Skeletal muscle tissue (tissue), 4 donors: ENCODE measurements around the gene CREM. TPM values are rescaled to one million over a fixed set of nuclear protein-coding genes. Genes with fewer than 3 reads are reported as not detected.

Source experiments
- H3K27ac ChIP-seq: one replicate; pipeline ENCODE4 v1.7.0; 2013; ENCODE audit warnings: mild to moderate bottlenecking, low read depth, low read length, inconsistent platforms
- H3K27me3 ChIP-seq, 3 donors: one replicate each; pipeline ENCODE4 v1.7.0; 2013; ENCODE audit warnings: low read length in 3 of 3; ENCODE audit not compliant: control insufficient read depth in 3 of 3, insufficient read depth in 3 of 3
- H3K36me3 ChIP-seq, 3 donors: one replicate each; pipeline ENCODE4 v1.7.0; 2013; ENCODE audit warnings: low read length in 3 of 3; ENCODE audit not compliant: control insufficient read depth in 3 of 3, insufficient read depth in 3 of 3
- H3K4me1 ChIP-seq, 3 donors: one replicate each; pipeline ENCODE4 v1.7.0; 2013; ENCODE audit warnings: low read length in 3 of 3, mild to moderate bottlenecking in 3 of 3; ENCODE audit not compliant: control insufficient read depth in 3 of 3, insufficient read depth in 3 of 3
- H3K4me3 ChIP-seq, 3 donors: one replicate each; pipeline ENCODE4 v1.7.0; 2013; ENCODE audit warnings: low read length in 3 of 3
- H3K9ac ChIP-seq, 3 donors: one replicate each; pipeline ENCODE4 v1.7.0; 2013; ENCODE audit warnings: low read length in 3 of 3, mild to moderate bottlenecking in 3 of 3, moderate library complexity in 2 of 3, low read depth in 1 of 3
- H3K9me3 ChIP-seq, 3 donors: one replicate each; pipeline ENCODE4 v1.7.0; 2013; ENCODE audit warnings: low read length in 3 of 3; ENCODE audit not compliant: control insufficient read depth in 3 of 3
- total RNA-seq: library from RNA; depleted of rRNA; stranded (reverse); fragments of >200 nt; gene quantifications from one replicate; pipeline ENCODE4 v1.2.3, GENCODE V29; 2014
- donor health status: Osteomylitis.

CREM gene
- total RNA-seq, 1 donor from 2014 or later: 21.4 TPM

DNA sequence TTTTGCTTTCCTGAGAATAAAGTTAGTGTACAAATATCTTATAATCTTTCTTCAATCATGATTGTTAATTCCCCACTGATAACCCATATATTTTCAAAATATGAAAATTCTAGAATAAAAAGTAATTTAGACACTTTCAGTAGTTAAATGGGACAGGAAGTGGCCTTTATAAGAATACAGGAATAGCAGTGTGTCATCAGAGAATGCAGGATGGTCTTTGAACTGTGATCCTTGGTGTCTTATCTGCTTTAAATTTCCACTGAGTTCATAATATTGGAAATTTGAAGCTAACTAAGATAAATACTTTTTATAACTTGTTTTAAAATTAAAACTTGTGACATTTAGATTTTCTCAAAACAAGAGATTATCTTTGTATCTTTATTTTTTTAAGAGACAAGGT, 75.4 kb downstream of the CREM start:
- Histone ChIP-seq H3K27ac (no peak overlapping the region), H3K9me3 (no peaks in the 10 kb centered on the region), H3K4me3 (no peak overlapping the region), H3K9ac (no peak overlapping the region), H3K27me3 (no peaks in the 10 kb centered on the region), H3K36me3 (no peaks in the 10 kb centered on the region), H3K4me1 (no peaks in the 10 kb centered on the region)

DNA sequence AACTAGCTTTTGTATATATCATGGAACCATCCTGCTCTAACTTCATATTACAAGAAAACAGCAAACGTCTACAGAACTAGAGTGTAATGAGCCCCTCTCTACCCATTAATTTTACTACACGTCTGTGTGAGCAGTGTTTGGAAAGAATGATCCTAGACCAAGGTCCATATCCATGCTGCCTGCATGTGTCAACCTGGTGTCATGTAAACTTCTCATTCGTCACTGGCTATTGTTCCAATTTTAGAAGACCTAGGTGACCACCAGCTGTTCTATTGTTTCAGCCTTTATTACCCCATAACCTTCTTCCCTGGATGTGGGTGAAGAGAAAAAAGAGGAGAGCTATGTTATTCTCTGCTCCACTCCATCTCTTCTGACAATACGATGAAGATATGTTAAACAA, 77.1 kb downstream of the CREM start:
- H3K4me1 ChIP-seq: peaks cover 4 to 5% (median 5%) of the 10 kb centered on the region in 3 donors
- H3K9ac ChIP-seq: no peak overlapping the region
- no peaks in the 10 kb centered on the region for H3K9me3 ChIP-seq
- no peaks in the 10 kb centered on the region for H3K27me3 ChIP-seq
- peaks cover 0 to 3% (median 0%) of the 10 kb centered on the region in 3 donors for H3K36me3 ChIP-seq
- no peak overlapping the region for H3K27ac ChIP-seq
- H3K4me3 ChIP-seq: no peak overlapping the region

DNA sequence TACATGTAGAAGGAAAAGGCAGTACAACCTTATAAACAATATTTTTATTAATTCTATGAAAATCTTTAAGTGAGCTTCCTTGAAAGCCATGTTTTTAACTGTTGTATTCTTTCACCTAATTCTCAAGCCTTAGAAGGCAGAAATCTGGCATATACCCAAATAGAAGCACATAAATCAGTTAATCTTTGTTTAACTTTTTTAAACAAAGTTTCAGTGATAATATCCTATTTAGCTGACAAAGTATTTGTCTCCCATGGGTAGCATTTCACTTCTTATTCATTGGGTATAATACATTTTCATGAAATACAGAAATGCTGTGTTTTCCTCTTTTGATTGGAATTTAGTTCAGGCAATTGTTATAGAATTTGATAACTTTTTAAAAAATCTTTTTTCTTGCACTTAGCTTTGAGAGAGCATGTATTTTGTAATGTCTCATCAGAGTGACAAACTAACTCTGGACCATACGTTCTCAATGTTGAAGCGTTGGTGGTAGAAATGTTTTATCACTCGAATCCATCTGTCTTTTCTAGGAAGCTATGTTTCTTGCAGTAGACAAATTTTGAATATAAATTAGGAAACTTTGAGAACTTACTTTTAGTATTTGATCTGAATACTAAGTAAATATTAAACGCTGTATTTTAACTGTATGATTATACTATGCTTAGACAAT, 78.1 kb downstream of the CREM start:
- H3K9ac ChIP-seq: no peak overlapping the region
- H3K27me3 ChIP-seq: no peaks in the 10 kb centered on the region
- no peak overlapping the region for H3K27ac ChIP-seq
- no peaks in the 10 kb centered on the region for H3K9me3 ChIP-seq
- no peak overlapping the region for H3K4me3 ChIP-seq
- H3K4me1 ChIP-seq: peaks cover 10 to 13% (median 12%) of the 10 kb centered on the region in 3 donors
- H3K36me3 ChIP-seq: peaks cover 0 to 3% (median 0%) of the 10 kb centered on the region in 3 donors

DNA sequence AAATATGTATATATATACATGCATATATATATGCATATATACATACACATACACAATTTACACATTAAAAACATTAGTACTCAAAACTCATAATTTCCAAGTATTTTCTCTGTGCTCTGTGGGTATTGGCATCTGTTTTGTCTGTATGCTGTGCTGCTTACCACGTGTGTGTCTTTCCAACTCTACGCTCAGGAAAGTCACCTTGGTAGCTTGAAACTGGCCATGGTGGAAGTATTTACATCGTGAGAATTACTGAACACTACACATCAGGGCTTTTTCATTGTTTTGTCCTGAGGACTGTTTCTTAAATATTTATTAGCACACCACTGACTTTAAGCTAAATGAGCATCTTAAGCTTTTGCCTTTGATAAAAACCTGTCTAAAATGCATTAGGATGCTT, 79.6 kb downstream of the CREM start:
- H3K27ac ChIP-seq: no peak overlapping the region
- no peaks in the 10 kb centered on the region for H3K27me3 ChIP-seq
- no peaks in the 10 kb centered on the region for H3K9me3 ChIP-seq
- no peak overlapping the region for H3K4me3 ChIP-seq
- H3K4me1 ChIP-seq: peaks cover 10 to 22% (median 16%) of the 10 kb centered on the region in 3 donors
- no peak overlapping the region for H3K9ac ChIP-seq
- H3K36me3 ChIP-seq: peaks cover 0 to 5% (median 3%) of the 10 kb centered on the region in 3 donors

DNA sequence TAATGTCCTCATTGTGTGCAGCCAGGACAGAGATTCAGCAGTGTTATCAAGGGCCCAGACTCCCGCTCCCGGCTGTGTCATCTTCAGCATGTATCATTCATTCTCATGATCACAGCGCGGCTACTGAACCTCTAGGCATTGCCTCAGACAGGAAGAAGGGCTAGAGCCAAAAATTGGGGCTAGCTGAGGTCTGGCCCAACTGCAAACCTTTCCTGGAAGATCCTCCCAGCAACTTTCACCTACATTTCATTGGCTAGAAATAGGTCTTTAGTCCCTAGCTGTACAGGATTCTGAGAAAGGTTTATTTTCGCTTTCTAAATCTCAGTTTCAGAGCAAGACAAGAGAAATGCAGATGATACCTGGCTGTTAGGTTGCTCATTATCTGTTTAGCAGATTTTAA, 81.9 kb downstream of the CREM start:
- Histone ChIP-seq H3K4me1 (peaks cover 10 to 23% (median 16%) of the 10 kb centered on the region in 3 donors), H3K27me3 (no peaks in the 10 kb centered on the region), H3K4me3 (peak overlapping the region; percentile 45 to 56 (median 54)), H3K36me3 (peaks cover 1 to 6% (median 3%) of the 10 kb centered on the region in 3 donors), H3K27ac (peak overlapping the region; percentile 59), H3K9ac (peak overlapping the region in 1 of 3 donors; percentile 35), H3K9me3 (no peaks in the 10 kb centered on the region)

DNA sequence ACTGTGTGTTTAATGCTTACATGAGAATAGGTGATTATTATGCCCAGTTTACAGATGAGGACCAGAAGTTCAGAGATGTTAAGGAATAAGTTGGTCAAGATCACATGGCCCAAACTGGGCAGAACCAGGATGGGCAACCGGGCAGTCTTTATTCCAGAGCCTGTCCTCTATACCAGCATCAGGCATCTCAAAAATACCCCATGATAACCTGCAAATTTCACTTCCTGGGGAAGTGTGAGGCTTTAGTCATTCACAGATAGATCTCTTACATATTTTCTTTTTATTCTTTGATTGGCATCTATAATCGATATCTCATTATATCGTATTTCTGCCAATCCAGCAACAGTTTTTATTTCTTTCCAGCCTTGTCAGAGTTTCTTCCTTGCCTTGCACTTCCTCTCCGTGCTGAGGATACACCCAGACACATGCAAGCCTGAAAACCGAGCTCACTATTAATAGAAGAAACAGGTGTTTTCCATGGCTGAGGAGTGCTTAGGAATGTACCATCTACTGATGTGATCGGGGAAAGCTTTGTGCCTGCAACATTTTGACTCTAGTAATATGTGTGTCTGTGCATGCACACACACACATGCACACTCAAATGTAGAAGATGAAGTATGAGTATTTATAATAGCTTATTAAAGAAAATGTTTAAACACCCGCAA, 82.4 kb downstream of the CREM start:
- peak overlapping the region; percentile 45 to 56 (median 54) for H3K4me3 ChIP-seq
- no peaks in the 10 kb centered on the region for H3K9me3 ChIP-seq
- peaks cover 2 to 6% (median 3%) of the 10 kb centered on the region in 3 donors for H3K36me3 ChIP-seq
- H3K4me1 ChIP-seq: peaks cover 10 to 23% (median 16%) of the 10 kb centered on the region in 3 donors
- H3K9ac ChIP-seq: peak overlapping the region in 2 of 3 donors; percentile 35 to 52
- H3K27me3 ChIP-seq: no peaks in the 10 kb centered on the region
- peak overlapping the region; percentile 59 for H3K27ac ChIP-seq

DNA sequence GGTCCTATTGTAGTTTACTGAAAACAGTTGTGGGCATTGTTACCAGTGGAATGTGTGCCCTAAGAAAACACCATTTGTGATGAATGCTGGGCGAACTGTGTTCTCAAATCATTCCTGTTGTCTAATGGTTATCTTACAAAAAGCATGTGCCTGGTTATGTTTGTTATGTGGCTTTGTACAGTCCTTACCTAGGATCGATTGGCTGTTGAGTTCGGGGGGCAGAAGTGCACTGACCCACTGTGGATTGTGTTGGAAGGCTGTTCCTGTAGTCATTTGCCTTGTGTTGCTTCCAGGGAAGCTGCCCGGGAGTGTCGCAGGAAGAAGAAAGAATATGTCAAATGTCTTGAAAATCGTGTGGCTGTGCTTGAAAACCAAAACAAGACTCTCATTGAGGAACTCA, 84.3 kb downstream of the CREM start:
- Histone ChIP-seq H3K36me3 (peaks cover 2 to 6% (median 3%) of the 10 kb centered on the region in 3 donors), H3K27ac (peak overlapping the region; percentile 49), H3K9ac (no peak overlapping the region), H3K27me3 (no peaks in the 10 kb centered on the region), H3K9me3 (no peaks in the 10 kb centered on the region), H3K4me1 (peaks cover 18 to 27% (median 24%) of the 10 kb centered on the region in 3 donors), H3K4me3 (no peak overlapping the region)

- Histone ChIP-seq H3K27me3 (no peaks in the 10 kb centered on the region), H3K4me3 (no peak overlapping the region), H3K4me1 (peaks cover 20 to 31% (median 28%) of the 10 kb centered on the region in 3 donors), H3K36me3 (peaks cover 2 to 6% (median 3%) of the 10 kb centered on the region in 3 donors), H3K9ac (no peak overlapping the region), H3K27ac (peak overlapping the region; percentile 49), H3K9me3 (no peaks in the 10 kb centered on the region)
These were observed 84.7 kb downstream of the CREM start for GRCh38 chr10:35211390-35211789.

DNA sequence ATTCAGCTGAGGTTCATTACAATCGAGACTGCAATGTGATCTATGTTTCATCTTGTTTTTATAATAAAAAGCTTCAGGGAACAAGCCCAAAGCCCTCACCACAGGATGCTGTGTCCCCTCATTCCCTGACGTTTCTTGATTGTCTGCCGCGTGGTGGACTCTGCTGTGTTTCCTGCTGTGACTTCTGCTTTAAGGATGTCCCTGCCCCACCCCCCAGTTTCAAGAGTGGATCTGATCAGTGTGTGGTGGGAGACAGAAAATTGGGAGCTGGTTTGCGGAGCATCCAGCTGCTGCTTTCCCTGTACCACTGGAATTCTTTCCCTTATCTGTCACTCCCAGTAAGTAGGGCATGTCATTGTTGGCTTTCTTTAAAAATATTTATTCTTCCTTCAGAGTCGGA, 86.2 kb downstream of the CREM start:
- no peak overlapping the region for H3K9ac ChIP-seq
- H3K36me3 ChIP-seq: peaks cover 2 to 6% (median 3%) of the 10 kb centered on the region in 3 donors
- H3K27ac ChIP-seq: no peak overlapping the region
- H3K4me3 ChIP-seq: no peak overlapping the region
- H3K27me3 ChIP-seq: no peaks in the 10 kb centered on the region
- H3K4me1 ChIP-seq: peaks cover 31 to 43% (median 41%) of the 10 kb centered on the region in 3 donors
- no peaks in the 10 kb centered on the region for H3K9me3 ChIP-seq

DNA sequence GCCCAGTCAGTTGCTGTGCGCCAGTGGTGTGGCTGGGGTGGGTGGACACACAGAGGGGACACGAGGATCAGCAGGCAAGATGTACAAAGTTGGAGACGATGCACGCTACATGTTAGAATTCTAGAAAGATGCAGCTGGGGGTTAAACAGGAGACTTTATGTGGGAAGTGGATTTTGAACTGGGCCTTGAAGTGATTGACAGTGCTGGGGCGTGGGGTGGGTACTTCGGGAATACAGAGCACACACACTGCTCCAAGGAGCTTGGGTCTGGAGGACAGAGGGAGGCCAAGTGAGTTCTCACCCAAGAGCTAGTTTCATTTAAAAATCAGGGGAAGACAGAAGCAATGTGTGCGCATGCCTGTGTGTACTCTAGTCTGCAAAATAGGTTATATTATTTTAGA, 87.1 kb downstream of the CREM start:
- H3K4me3 ChIP-seq: no peak overlapping the region

More for the DNA sequence above, 87.1 kb downstream of the CREM start:
- Histone ChIP-seq H3K27me3 (no peaks in the 10 kb centered on the region), H3K9me3 (no peaks in the 10 kb centered on the region), H3K4me1 (peaks cover 35 to 46% (median 42%) of the 10 kb centered on the region in 3 donors), H3K36me3 (peaks cover 0 to 6% (median 2%) of the 10 kb centered on the region in 3 donors), H3K27ac (no peak overlapping the region), H3K9ac (no peak overlapping the region)
